Epidermal melanocyte (primary cell): ENCODE data around the gene ZMYM4.
"Not testable (repeated sequence)": the region's sequence is repeated elsewhere in the genome, so short reads cannot be mapped to it uniquely, and the experiment has no call there.

Experiments
- DNase-seq: peaks from one replicate; pipeline ENCODE4 v3.0.0; 2011; ENCODE audit warnings: low spot score; ENCODE audit not compliant: insufficient read length

Gene ZMYM4

GRCh38 chr1:35324486-35324885 is 56.0 kb downstream of the ZMYM4 start:
- no peak for DNase-seq

GRCh38 chr1:35326246-35326866 is 57.8 kb downstream of the ZMYM4 start:
- DNase-seq = no peak

DNA sequence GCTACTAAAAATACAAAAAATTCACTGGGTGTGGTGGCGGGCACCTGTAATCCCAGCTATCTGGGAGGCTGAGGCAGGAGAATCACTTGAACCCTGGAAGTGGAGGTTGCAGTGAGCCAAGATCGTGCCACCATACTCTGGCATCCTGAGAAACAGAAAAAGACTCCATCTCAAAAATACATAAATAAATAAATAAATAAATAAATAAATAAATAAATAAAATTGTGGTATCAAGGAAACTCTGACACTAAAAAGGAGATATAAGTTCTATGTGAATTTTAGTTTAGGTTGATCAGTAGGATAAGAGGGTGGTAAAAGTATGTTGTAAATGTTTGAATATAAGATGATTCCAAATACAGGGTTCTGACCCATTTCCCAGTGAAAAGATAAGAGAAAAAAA is 63.1 kb downstream of the ZMYM4 start:
- DNase-seq = not testable (repeated sequence)

GRCh38 chr1:35334485-35334884 is 66.0 kb downstream of the ZMYM4 start:
- no peak for DNase-seq

DNA sequence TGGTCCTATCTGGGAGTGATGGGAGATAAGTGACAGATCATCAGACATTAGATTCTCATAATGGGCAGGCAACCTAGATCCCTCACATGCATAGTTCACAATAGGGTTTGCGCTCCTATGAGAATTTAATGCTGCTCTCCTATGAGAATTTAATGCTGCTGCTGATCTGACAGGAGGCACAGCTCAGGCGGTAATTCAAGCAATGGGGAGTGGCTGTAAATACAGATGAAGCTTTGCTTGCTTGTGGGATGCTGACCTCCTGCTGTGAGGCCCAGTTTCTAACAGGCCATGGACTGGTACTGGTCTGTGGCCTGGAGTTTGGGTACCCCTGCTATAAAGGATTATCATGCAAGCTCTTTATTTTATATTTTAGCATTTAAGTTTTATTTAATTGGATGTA is 72.0 kb downstream of the ZMYM4 start:
- DNase-seq = no peak

DNA sequence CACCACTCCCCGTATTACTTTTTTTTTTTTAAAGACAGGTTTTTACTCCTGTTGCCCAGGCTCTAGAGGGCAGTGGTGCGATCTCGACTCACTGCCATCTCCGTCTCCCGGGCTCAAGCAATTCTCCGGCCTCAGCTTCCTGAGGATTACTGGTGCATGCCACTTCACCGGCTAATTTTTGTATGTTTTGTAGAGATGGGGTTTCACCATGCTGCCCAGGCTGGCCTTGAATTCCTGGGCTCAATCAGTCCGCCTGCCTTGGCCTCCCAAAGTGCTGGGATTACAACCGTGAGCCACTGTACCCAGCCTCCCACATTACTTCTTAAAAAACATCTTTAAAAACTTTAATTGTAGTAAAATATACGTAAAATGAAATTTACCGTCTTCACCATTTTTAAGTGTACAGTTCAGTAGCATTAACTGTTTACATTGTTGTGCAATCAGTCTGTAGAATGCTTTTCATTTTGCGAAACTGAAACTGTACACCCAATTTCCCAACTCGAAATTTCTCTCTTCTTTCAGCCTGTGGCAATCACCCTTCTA is 77.0 kb downstream of the ZMYM4 start:
- DNase-seq = no peak

GRCh38 chr1:35350872-35351271 is 82.4 kb downstream of the ZMYM4 start:
- no peak for DNase-seq

DNA sequence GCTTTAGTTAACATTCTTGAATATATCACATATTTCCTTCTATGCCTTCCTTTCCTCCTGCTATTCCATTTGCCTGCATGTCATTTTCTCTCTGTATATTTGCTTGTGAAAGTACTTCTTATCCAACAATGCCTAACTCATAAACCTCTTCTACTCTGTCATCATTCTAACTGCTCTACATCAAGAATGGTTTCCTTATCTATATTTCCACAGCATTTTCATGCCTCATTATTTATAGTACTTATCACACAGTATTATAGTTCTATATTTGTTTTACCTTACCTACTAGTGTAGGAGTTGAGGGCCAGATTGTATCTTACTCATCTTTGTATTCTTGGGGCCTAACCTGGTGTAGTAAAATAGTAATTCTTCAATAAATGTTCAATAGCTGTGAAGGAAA is 91.5 kb downstream of the ZMYM4 start:
- DNase-seq = no peak

DNA sequence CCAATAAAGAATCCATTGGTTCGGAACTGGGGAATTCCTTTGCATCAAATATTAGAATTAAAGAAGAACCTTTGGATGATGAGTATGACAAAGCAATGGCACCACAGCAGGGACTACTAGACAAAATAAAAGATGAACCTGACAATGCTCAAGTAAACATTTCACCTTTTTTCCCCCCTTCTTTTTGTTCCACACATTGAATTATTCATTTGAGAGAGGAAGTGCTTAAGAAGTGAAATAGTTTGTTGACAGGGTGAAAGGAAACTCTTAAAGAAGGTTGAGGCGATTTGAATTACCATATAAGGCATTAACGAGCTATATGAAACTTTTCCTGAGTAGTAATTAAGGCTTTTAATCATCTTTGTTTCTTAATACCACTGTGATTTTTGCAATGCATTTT is 93.1 kb downstream of the ZMYM4 start:
- DNase-seq = no peak

- DNase-seq = no peak
These were observed 96.2 kb downstream of the ZMYM4 start for GRCh38 chr1:35364741-35365140.

GRCh38 chr1:35367914-35368313 is 99.4 kb downstream of the ZMYM4 start:
- no peak for DNase-seq

DNA sequence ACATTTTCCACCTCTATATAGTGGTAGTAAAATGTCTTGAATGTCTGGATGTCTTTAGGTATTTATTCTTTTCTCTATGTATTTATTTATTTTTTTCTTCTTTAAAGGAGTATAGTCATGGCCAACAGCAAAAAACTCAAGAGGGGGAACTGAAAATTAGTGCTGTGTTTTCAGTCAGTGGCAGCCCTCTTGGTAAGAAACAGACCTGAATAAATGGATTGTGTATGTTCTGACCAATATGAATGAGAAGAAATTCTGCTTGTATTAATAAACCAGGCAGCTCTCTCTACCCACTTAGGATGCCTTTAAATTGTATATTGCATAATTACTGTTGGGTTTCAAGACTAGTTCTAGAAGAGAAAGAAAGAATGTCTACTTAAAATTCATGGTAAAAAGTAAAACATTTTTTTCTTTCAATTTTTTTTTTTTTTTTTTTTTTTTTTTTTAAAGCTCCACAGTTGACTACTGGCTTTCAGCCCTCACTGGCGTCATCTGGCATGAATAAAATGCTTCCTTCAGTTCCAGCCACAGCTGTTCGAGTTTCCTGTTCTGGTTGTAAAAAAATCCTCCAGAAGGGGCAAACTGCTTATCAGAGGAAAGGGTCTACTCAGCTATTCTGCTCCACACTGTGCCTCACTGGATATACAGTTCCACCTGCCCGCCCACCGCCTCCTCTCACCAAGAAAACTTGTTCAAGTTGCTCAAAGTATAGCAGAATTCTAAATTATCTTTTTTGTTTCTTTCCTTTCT is 101.6 kb downstream of the ZMYM4 start:
- DNase-seq = peak; percentile 57

DNA sequence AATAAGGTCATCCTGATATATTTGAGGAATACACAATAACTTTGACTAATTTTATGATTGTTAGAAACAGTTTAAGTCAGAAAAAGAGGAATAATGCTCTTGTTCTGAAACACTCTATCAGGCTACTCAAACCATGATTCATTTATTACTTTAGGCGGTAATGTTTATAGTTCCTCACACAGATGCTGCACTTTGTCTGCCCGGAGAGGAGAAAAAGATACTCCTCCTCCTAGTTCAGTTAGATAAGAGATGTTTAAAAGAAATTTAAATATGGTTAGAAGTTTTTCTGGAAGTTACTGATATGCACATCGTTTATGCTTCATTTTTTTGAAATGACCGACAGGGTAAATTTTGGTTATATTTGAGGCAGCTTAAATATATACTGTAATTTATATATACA is 103.0 kb downstream of the ZMYM4 start:
- DNase-seq = no peak

- DNase-seq = no peak
These were observed 109.0 kb downstream of the ZMYM4 start for GRCh38 chr1:35377555-35377954.

- DNase-seq = peak; percentile 34
These were observed 111.0 kb downstream of the ZMYM4 start for GRCh38 chr1:35379317-35380000.

GRCh38 chr1:35380111-35380510 is 111.6 kb downstream of the ZMYM4 start:
- not testable (repeated sequence) for DNase-seq

DNA sequence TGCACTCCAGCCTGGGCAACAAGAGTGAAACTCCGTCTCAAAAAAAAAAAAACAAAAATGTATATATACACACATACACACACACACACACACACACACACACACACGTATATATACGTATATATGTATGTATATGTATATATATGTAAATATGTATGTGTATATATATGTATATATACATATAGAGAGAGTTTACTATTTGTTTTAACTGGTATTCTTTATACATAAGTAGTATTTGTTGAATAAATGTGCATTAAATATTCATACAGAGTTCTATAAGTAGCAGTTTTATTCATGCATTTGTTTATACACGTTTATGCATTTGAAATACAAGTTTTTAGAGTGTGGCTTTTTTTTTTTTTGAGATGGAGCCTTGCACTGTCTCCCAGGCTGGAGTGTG is 113.6 kb downstream of the ZMYM4 start:
- DNase-seq = no peak

DNA sequence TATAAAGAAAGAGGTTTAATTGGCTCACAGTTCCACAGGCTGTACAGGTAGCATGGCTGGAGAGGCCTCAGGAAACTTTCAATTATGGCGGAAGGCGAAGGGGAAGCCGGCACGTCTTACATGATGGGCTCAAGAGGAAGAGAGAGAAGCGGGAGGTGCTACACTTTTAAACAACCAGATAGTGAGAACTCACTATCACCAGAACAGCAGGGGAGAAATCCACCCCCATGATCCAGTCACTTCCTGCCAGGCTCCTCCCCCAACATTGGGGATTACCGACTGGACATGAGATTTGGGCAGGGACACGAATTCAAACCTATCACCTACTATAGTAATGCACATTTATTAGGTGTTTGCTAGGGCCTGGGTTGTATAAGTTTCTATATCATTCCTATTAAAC is 117.8 kb downstream of the ZMYM4 start:
- no peak for DNase-seq

GRCh38 chr1:35386959-35387358 is 118.5 kb downstream of the ZMYM4 start:
- DNase-seq = no peak

DNA sequence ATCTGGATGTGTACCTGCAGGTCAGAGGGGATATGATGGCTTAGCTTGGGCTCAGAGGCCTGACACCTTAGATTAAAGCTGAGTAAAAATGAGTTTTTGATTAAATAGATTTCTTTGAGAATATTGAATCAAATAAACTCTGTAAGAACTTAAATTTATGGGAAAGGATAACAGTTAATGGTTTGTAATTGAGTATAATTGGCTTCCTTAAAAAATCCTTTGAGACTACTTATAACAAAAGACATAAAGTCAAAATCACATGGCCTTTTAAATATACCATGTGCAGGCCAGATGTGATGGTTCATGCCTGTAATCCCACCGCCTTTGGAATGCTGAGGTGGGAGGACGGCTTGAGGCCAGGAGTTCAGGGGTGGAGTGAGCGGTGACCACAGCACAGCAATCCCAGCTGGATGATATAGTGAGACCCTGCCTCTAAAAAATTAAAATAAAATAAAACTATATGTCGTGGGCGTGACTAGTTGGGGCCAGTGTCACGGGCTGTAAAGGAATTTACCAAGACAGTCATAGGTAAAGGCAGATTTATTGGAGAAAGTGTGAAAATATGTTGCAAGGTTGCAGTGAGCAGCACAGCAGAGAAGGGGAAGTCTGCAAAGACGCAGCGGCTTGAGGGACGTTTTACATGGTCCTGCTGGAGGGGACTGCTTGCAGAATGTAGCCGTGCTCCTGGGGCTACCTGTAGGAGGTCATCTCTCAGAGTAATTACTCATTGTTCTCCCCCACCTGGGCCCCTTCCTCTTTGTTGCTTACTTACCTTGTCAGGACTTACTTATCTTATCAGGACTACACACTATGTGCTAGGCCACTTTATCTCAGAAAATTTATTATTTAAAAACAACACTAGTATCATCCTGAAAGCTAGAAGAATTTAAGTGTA is 122.3 kb downstream of the ZMYM4 start:
- no peak for DNase-seq

DNA sequence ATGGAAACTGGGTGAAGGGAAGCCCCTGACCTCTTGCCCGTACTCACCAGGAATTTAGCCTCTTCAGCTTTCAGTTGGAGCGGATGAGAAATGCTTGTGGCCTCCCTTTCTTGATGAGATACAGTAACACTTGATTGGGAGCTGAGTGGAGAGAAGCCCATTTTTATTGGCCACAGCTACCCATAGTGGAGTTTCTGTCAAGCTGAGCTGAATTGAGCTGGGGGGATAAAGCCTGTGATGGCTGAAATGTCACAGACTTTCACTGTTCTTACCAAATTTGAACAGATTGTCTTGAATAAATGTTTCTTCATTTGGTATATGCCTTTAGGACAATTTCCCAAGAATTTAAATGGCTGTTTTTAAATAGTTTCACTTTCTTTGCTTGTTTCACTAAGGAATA is 125.9 kb downstream of the ZMYM4 start:
- DNase-seq = no peak
